Caco-2 (cell line): ENCODE measurements around the gene NKG7. TPM values are rescaled to one million over a fixed set of nuclear protein-coding genes. Genes with fewer than 3 reads are reported as not detected.
"Not testable (repeated sequence)": the region's sequence is repeated elsewhere in the genome, so short reads cannot be mapped to it uniquely, and the experiment has no call there.

ENCODE experiments used
- BruUV-seq: library from RNA; stranded (reverse); fragments of 400-500 nt; replicated peaks from 2 replicates; lab custom pipeline; 2021; lab: Mats Ljungman, UMichigan
- CTCF ChIA-PET: fragments of 300-600 bp; sonication (Branson Sonifier 250); formaldehyde crosslinking; loops from one replicate; lab custom pipeline; 2022; ENCODE audit warnings: antibody characterized with exemption; lab: Charles Lee
- POLR2A ChIA-PET: fragments of 300-600 bp; sonication (Branson Sonifier 250); formaldehyde crosslinking; loops from one replicate; lab custom pipeline; 2022; ENCODE audit warnings: antibody characterized with exemption; lab: Charles Lee
- DNase-seq, 2 experiments: peaks; one replicate each; pipeline versions ENCODE4 v3.0.0 to v3.0.0-alpha.2; 2020 to 2022
- H3K27me3 ChIP-seq: replicated peaks from 2 replicates; pipeline ENCODE4 v1.6.0; 2011; ENCODE audit warnings: low read length; ENCODE audit not compliant: control insufficient read depth, insufficient read depth
- H3K36me3 ChIP-seq: 2 replicates; pipeline ENCODE4 v1.5.1; 2011; ENCODE audit warnings: low read length; ENCODE audit not compliant: control insufficient read depth, insufficient read depth
- H3K4me1 ChIP-seq: fragments of 250-450 bp; sonication (Bioruptor Pico); 2 replicates; pipeline ENCODE4 v1.5.1; 2020; ENCODE audit warnings: mild to moderate bottlenecking
- H3K4me3 ChIP-seq: 2 replicates; pipeline ENCODE4 v1.5.1; 2011; ENCODE audit warnings: low read depth, mild to moderate bottlenecking, control low read depth, low read length
- H3K9me3 ChIP-seq: fragments of 250-450 bp; sonication (Bioruptor Pico); 2 replicates; pipeline ENCODE4 v1.5.1; 2020; ENCODE audit warnings: mild to moderate bottlenecking, moderate library complexity
- H3K27ac Mint-ChIP-seq: one replicate; pipeline ENCODE4 v1.8.0; 2022; ENCODE audit warnings: mixed read lengths; ENCODE audit not compliant: unreplicated experiment
- H3K27me3 Mint-ChIP-seq: one replicate; pipeline ENCODE4 v1.8.0; 2022; ENCODE audit warnings: mixed read lengths; ENCODE audit not compliant: insufficient read depth, unreplicated experiment
- H3K36me3 Mint-ChIP-seq: one replicate; pipeline ENCODE4 v1.8.0; 2022; ENCODE audit warnings: mild to moderate bottlenecking, mixed read lengths; ENCODE audit not compliant: insufficient read depth, unreplicated experiment
- H3K4me1 Mint-ChIP-seq: one replicate; pipeline ENCODE4 v1.8.0; 2022; ENCODE audit warnings: low read depth, mixed read lengths; ENCODE audit not compliant: unreplicated experiment
- H3K4me3 Mint-ChIP-seq: one replicate; pipeline ENCODE4 v1.8.0; 2022; ENCODE audit warnings: mild to moderate bottlenecking, moderate library complexity, mixed read lengths; ENCODE audit not compliant: unreplicated experiment
- H3K9me3 Mint-ChIP-seq: one replicate; pipeline ENCODE4 v1.8.0; 2022; ENCODE audit warnings: mixed read lengths; ENCODE audit not compliant: unreplicated experiment
- intact Hi-C: fragments of 100-400 bp; cut with micrococcal nuclease; formaldehyde crosslinking; loops from one replicate; pipeline ENCODE4 v1.10.0; 2022; ENCODE audit not compliant: unreplicated experiment
- total RNA-seq: library from RNA; stranded (reverse); gene quantifications from 2 replicates; pipeline ENCODE4 v1.2.3, GENCODE V29; 2022
- TF ChIP-seq, protein P1 (sequence below), 2 experiments: fragments of 200-600 bp in 1 of 2; IDR thresholded peaks; 1 replicate in 1 of 2; 2 replicates in 1 of 2; pipeline versions ENCODE4 v1.5.1 to v1.8.0; 2011 to 2022; ENCODE audit warnings: antibody characterized with exemption in 1 of 2, control low read depth in 1 of 2, inconsistent platforms in 1 of 2, low read depth in 1 of 2, low read length in 1 of 2, mild to moderate bottlenecking in 1 of 2, moderate library complexity in 1 of 2; ENCODE audit not compliant: insufficient read depth in 1 of 2, severe bottlenecking in 1 of 2, unreplicated experiment in 1 of 2

The NKG7 gene
- total RNA-seq, 1 experiment from 2014 or later = not detected

DNA sequence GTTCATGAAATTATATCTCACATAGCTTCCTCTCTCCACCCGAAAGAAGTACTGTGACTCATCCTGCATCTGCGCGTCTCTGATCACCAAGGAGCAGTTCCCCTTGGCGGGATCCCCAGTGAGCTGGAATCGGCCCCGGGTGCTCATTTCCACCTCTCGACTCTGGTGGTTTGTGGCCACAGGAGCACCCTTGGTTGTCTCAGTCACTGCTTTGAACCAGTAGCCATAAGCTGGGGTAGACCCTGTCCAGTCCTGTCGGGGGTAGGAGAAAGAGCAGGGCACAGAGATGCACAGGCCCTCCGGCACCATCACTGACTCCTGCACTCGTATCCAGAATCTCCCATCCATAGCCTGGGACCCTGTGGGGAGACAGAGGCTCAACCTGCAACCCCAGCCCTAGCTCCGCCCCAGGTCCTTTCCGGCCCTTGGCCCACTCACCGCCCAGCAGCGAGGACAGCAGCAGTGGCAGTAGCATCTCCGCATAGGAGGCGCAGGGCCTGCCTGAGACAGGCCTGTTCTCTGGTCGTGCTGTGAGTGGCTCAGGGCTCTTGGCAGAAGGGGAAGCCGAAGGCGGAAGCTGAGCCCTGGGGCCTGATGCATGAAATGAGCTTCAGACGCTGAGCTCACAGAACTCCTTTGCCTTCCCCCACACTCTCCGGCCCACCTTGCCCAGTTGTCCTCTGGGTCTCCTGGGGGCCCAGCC, 44.8 kb upstream of the NKG7 start, which contains the start of gene SIGLEC10:
SIGLEC10 (minus strand) TSS at position 536 of the 703 bp plus-strand sequence; CDS start at position 475, 61 bp downstream.
- no peaks in the 10 kb centered on the region for H3K4me1 Mint-ChIP-seq
- no peaks in the 10 kb centered on the region for H3K9me3 Mint-ChIP-seq
- TF ChIP-seq, protein P1, sequence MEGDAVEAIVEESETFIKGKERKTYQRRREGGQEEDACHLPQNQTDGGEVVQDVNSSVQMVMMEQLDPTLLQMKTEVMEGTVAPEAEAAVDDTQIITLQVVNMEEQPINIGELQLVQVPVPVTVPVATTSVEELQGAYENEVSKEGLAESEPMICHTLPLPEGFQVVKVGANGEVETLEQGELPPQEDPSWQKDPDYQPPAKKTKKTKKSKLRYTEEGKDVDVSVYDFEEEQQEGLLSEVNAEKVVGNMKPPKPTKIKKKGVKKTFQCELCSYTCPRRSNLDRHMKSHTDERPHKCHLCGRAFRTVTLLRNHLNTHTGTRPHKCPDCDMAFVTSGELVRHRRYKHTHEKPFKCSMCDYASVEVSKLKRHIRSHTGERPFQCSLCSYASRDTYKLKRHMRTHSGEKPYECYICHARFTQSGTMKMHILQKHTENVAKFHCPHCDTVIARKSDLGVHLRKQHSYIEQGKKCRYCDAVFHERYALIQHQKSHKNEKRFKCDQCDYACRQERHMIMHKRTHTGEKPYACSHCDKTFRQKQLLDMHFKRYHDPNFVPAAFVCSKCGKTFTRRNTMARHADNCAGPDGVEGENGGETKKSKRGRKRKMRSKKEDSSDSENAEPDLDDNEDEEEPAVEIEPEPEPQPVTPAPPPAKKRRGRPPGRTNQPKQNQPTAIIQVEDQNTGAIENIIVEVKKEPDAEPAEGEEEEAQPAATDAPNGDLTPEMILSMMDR (IDR thresholded peaks at IDR 0.05; ENCODE audit: insufficient read depth in 1 of 2, low read depth in 1 of 2, low read length in 1 of 2, severe bottlenecking in 1 of 2, unreplicated experiment in 1 of 2) = no peak
- CTCF ChIA-PET = no interaction called here
- intact Hi-C loops = no loop called here
- no peaks in the 10 kb centered on the region for H3K9me3 ChIP-seq
- no peaks in the 10 kb centered on the region for H3K36me3 ChIP-seq
- H3K27me3 Mint-ChIP-seq = peaks cover 10% of the 10 kb centered on the region
- no peaks in the 10 kb centered on the region for H3K27me3 ChIP-seq
- H3K4me3 ChIP-seq = no peak within 1 kb of the TSS
- POLR2A ChIA-PET = interaction anchor here (1.0 kb wide), 1 partner anchor 51 kb away, joined by 3 read pairs; the partner anchor contains the start of gene ETFB
- DNase-seq = no peak
- no peak within 1 kb of the TSS for H3K4me3 Mint-ChIP-seq
- no peaks in the 10 kb centered on the region for H3K4me1 ChIP-seq
- H3K36me3 Mint-ChIP-seq = no peaks in the 10 kb centered on the region
- no TSS peak for BruUV-seq
- H3K27ac Mint-ChIP-seq = no peak within 1 kb of the TSS

DNA sequence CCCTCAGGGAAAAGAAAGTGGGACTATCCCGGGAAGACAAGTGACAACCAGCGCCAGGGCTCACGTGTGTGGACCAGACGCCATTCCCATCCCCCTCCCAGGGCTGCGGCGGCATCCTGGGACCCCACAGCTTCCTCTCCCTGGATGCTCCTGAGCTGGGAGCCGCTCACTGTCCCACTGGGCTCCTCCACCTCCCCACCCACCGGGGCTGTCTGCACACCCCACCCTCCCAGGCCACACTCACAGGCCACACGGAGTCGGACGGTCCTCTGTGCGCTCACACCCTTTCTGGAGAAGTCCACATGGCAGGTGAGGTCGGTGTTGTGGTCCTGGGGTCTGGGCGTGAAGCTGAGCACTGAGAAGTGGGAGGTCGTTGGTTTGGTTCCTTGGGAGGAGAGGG, 44.0 kb upstream of the NKG7 start:
- H3K4me1 Mint-ChIP-seq, H3K4me3 Mint-ChIP-seq, H3K27ac Mint-ChIP-seq, H3K27me3 ChIP-seq, intact Hi-C loops, H3K36me3 Mint-ChIP-seq, H3K9me3 Mint-ChIP-seq, H3K4me3 ChIP-seq, CTCF ChIA-PET, H3K36me3 ChIP-seq, H3K4me1 ChIP-seq, BruUV-seq, H3K9me3 ChIP-seq, DNase-seq: not testable (repeated sequence)
- POLR2A ChIA-PET = interaction anchor here (1.0 kb wide), 1 partner anchor 51 kb away, joined by 3 read pairs; the partner anchor contains the start of gene ETFB
- H3K27me3 Mint-ChIP-seq = peaks cover 13% of the 10 kb centered on the region

DNA sequence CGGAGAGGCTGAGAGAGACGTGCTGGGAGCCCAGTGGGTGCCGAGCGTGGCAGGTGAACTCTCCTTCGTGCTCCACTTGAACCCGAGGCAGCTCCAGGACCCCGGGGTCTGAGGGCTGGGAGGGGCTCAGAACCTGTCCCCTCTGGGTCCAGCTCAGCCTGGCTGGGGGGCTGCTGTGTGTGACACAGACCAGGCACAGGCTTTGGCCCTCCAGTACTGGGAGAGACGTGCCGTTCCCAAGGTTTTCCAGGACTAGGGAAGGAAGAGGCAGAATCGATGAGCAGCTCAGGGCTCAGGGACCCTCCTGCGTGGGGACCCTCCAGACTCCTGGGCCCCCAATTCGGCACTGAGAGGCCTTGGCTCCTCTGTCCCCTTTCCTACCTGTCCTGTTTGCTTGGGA, 42.7 kb upstream of the NKG7 start:
- intact Hi-C loops = no loop called here
- Mint-ChIP-seq H3K4me1 (no peaks in the 10 kb centered on the region), H3K36me3 (no peaks in the 10 kb centered on the region), H3K9me3 (no peaks in the 10 kb centered on the region), H3K27me3 (peaks cover 13% of the 10 kb centered on the region), H3K4me3 (no peak overlapping the region), H3K27ac (no peak overlapping the region)
- POLR2A ChIA-PET = no interaction called here
- TF ChIP-seq, protein P1 (IDR thresholded peaks at IDR 0.05; ENCODE audit: insufficient read depth in 1 of 2, low read depth in 1 of 2, low read length in 1 of 2, severe bottlenecking in 1 of 2, unreplicated experiment in 1 of 2) = no peak
- no TSS peak for BruUV-seq
- CTCF ChIA-PET = no interaction called here
- Histone ChIP-seq H3K4me1 (no peaks in the 10 kb centered on the region), H3K36me3 (no peaks in the 10 kb centered on the region), H3K4me3 (no peak overlapping the region), H3K9me3 (no peaks in the 10 kb centered on the region), H3K27me3 (no peaks in the 10 kb centered on the region)
- DNase-seq = no peak
